IMR-90 (cell line): Measurements from ENCODE around the gene RNU1-3. TPM values are rescaled to one million over a fixed set of nuclear protein-coding genes. Genes with fewer than 3 reads are reported as not detected.
"Not testable (repeated sequence)": the region's sequence is repeated elsewhere in the genome, so short reads cannot be mapped to it uniquely, and the experiment has no call there.

Source experiments
- ATAC-seq: fragments of 200-7000 bp; cut with Tn5 transposase; 2 replicates; pipeline ENCODE4 v1.9.1; 2020; ENCODE audit warnings: low read depth, mild to moderate bottlenecking, moderate library complexity
- BruUV-seq: library from RNA; stranded (reverse); fragments of 400-500 nt; replicated peaks from 2 replicates; lab custom pipeline; 2021; lab: Mats Ljungman, UMichigan
- CTCF ChIA-PET: fragments of 300-600 bp; formaldehyde crosslinking; extraction: SDS; loops from one replicate; lab custom pipeline; 2021; ENCODE audit warnings: antibody characterized with exemption; lab: Yijun Ruan, JAX
- POLR2A ChIA-PET: fragments of 300-600 bp; sonication (Branson Sonifier 250); formaldehyde crosslinking; loops from one replicate; lab custom pipeline; 2022; ENCODE audit warnings: antibody characterized with exemption; ENCODE audit not compliant: unreplicated experiment; lab: Charles Lee
- DNase-seq: peaks from one replicate; pipeline ENCODE4 v3.0.0; 2013
- H2AFZ ChIP-seq: replicated peaks from 2 replicates; pipeline ENCODE3; 2013; ENCODE audit warnings: low read length, mild to moderate bottlenecking; ENCODE audit not compliant: poor library complexity
- H2AK5ac ChIP-seq: 2 replicates; pipeline ENCODE4 v1.6.1; 2013; ENCODE audit warnings: low read depth, low read length, inconsistent platforms
- H2AK9ac ChIP-seq: replicated peaks from 2 replicates; pipeline ENCODE3; 2013; ENCODE audit warnings: mild to moderate bottlenecking, low read depth, low read length, moderate library complexity; ENCODE audit not compliant: poor library complexity
- H2BK120ac ChIP-seq: 2 replicates; pipeline ENCODE4 v1.6.1; 2013; ENCODE audit warnings: low read depth, low read length, inconsistent platforms
- H2BK15ac ChIP-seq: 3 replicates; pipeline ENCODE4 v1.6.1; 2013; ENCODE audit warnings: low read depth, low read length, inconsistent platforms
- H2BK20ac ChIP-seq: 2 replicates; pipeline ENCODE4 v1.6.1; 2013; ENCODE audit warnings: low read depth, mild to moderate bottlenecking, inconsistent platforms, low read length, moderate library complexity
- H2BK5ac ChIP-seq: 2 replicates; pipeline ENCODE4 v1.6.1; 2013; ENCODE audit warnings: mild to moderate bottlenecking, low read depth, low read length, inconsistent platforms; ENCODE audit not compliant: poor library complexity, severe bottlenecking
- H3K14ac ChIP-seq: replicated peaks from 2 replicates; pipeline ENCODE4 v1.6.1; 2013; ENCODE audit warnings: low read depth, low read length, inconsistent platforms
- H3K18ac ChIP-seq: 2 replicates; pipeline ENCODE4 v1.6.1; 2013; ENCODE audit warnings: low read depth, low read length, control low read depth
- H3K23ac ChIP-seq: 2 replicates; pipeline ENCODE4 v1.6.1; 2013; ENCODE audit warnings: low read depth, low read length, inconsistent platforms
- H3K27ac ChIP-seq: 2 replicates; pipeline ENCODE4 v1.5.1; 2013; ENCODE audit warnings: mild to moderate bottlenecking, control low read depth, low read length; ENCODE audit not compliant: insufficient read depth
- H3K27me3 ChIP-seq: 2 replicates; pipeline ENCODE4 v1.6.1; 2013; ENCODE audit warnings: low read length; ENCODE audit not compliant: control insufficient read depth, insufficient read depth
- H3K36me3 ChIP-seq: 2 replicates; pipeline ENCODE4 v1.6.1; 2013; ENCODE audit warnings: low read length, mixed read lengths; ENCODE audit not compliant: control insufficient read depth, insufficient read depth
- H3K4ac ChIP-seq: 2 replicates; pipeline ENCODE4 v1.6.1; 2013; ENCODE audit warnings: low read depth, low read length, inconsistent platforms
- H3K4me1 ChIP-seq: 2 replicates; pipeline ENCODE4 v1.6.1; 2013; ENCODE audit warnings: low read length, mixed read lengths; ENCODE audit not compliant: control insufficient read depth, insufficient read depth
- H3K4me2 ChIP-seq: 2 replicates; pipeline ENCODE4 v1.6.1; 2013; ENCODE audit warnings: low read depth, mild to moderate bottlenecking, control low read depth, low read length, moderate library complexity
- H3K4me3 ChIP-seq: 2 replicates; pipeline ENCODE4 v1.5.1; 2013; ENCODE audit warnings: low read depth, mild to moderate bottlenecking, control low read depth, low read length, moderate library complexity; ENCODE audit not compliant: insufficient read depth
- H3K56ac ChIP-seq: 2 replicates; pipeline ENCODE4 v1.6.1; 2013; ENCODE audit warnings: low read length, inconsistent platforms; ENCODE audit not compliant: insufficient read depth; ENCODE audit errors: extremely low read depth
- H3K79me1 ChIP-seq, 2 experiments: 2 replicates each; pipeline ENCODE4 v1.6.1; 2013; ENCODE audit warnings: low read length in 2 of 2, inconsistent platforms in 1 of 2, low read depth in 1 of 2
- H3K9ac ChIP-seq: 2 replicates; pipeline ENCODE4 v1.6.1; 2013; ENCODE audit warnings: low read depth, low read length, control low read depth
- H3K9me1 ChIP-seq: 2 replicates; pipeline ENCODE4 v1.6.1; 2013; ENCODE audit warnings: low read length, inconsistent platforms; ENCODE audit not compliant: insufficient read depth
- H3K9me3 ChIP-seq: 2 replicates; pipeline ENCODE4 v1.6.1; 2013; ENCODE audit warnings: low read length; ENCODE audit not compliant: control insufficient read depth, insufficient read depth
- H4K20me1 ChIP-seq: 2 replicates; pipeline ENCODE4 v1.6.1; 2013; ENCODE audit warnings: low read length, inconsistent platforms; ENCODE audit not compliant: insufficient read depth
- H4K5ac ChIP-seq: 2 replicates; pipeline ENCODE4 v1.6.1; 2013; ENCODE audit warnings: mild to moderate bottlenecking, low read depth, low read length, control low read depth
- H4K8ac ChIP-seq, 2 experiments: 2 replicates each; pipeline ENCODE4 v1.6.1; 2013; ENCODE audit warnings: low read depth in 2 of 2, low read length in 2 of 2, control low read depth in 1 of 2, inconsistent platforms in 1 of 2
- H4K91ac ChIP-seq: 2 replicates; pipeline ENCODE4 v1.6.1; 2013; ENCODE audit warnings: low read depth, low read length, inconsistent platforms; ENCODE audit not compliant: insufficient read depth
- WGBS, 2 experiments: methylation state at CpG; one replicate each; pipeline versions ENCODE4 v1.1.5 to v1.1.7; 2013; ENCODE audit warnings: missing lambda C conversion rate in 2 of 2; ENCODE audit not compliant: insufficient read length in 1 of 2; ENCODE audit errors: extremely low coverage in 2 of 2; 5-methylcytosine and 5-hydroxymethylcytosine counted together
- dilution Hi-C: fragments of 300-500 bp; cut with HindIII; formaldehyde crosslinking; loops from one replicate; pipeline ENCODE4 v1.14.3; 2018; ENCODE audit warnings: low sequenced_read_pairs; ENCODE audit not compliant: unreplicated experiment
- in situ Hi-C: fragments of 300-500 bp; cut with MboI; formaldehyde crosslinking; loops from 3 replicates; pipeline ENCODE4 v1.14.3; 2019; ENCODE audit warnings: low sequenced_read_pairs, inconsistent platforms, mixed read lengths
- intact Hi-C: fragments of 100-400 bp; cut with micrococcal nuclease; formaldehyde crosslinking; loops from 2 replicates; pipeline ENCODE4 v1.10.0; 2022
- polyA plus RNA-seq, 3 experiments: library from polyadenylated mRNA; depleted of rRNA; stranded (reverse); fragments of >200 nt; gene quantifications; 2 replicates each; pipeline ENCODE4 v1.2.3, GENCODE V29; 2012; ENCODE audit warnings: low replicate concordance in 1 of 3
- total RNA-seq: library from RNA; depleted of rRNA; stranded (reverse); fragments of >200 nt; gene quantifications from 2 replicates; pipeline ENCODE4 v1.2.3, GENCODE V29; 2012

Gene RNU1-3
- total and polyA plus RNA-seq, 2 of the 4 experiments (the other 2 are of a cell fraction), result under 0.01 TPM; not detected in 1

DNA sequence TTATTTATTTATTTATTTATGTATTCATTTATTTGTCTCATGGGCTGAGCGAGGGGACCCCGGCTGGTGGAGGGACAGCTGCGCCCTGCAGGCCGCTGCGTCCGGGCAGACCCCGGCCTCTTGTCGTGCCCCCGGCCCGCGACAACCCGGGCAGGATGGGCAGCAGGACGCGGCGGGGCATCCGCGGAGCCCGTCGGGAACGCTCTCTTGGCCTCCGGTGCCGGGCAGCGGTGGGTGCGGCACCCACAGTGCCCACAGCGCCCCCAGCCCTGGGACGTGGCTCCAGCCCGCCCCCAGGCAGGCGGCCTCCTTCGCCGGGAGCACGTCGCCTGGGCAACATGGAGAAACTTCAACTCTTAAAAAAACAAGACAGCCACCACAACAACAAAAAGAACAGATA lies 8.5 kb downstream of the RNU1-3 start:
- H3K9me3 ChIP-seq, H3K9ac ChIP-seq, in situ Hi-C loops, H2BK5ac ChIP-seq, H3K4me2 ChIP-seq, H2BK120ac ChIP-seq, H3K56ac ChIP-seq, H2BK15ac ChIP-seq, H3K18ac ChIP-seq, dilution Hi-C loops, H3K23ac ChIP-seq, ATAC-seq, H3K27ac ChIP-seq, H3K4me3 ChIP-seq, H4K20me1 ChIP-seq, CTCF ChIA-PET, H3K36me3 ChIP-seq, H3K79me1 ChIP-seq, H4K5ac ChIP-seq, DNase-seq, H2AK9ac ChIP-seq, H2AFZ ChIP-seq, H3K4ac ChIP-seq, BruUV-seq, H4K8ac ChIP-seq, H3K27me3 ChIP-seq, intact Hi-C loops, H3K4me1 ChIP-seq, H4K91ac ChIP-seq, POLR2A ChIA-PET, H2AK5ac ChIP-seq, H2BK20ac ChIP-seq, H3K14ac ChIP-seq, H3K9me1 ChIP-seq: not testable (repeated sequence)
- no CpG with 5 or more reads among the region's 32 CpGs for WGBS, 2 experiments

DNA sequence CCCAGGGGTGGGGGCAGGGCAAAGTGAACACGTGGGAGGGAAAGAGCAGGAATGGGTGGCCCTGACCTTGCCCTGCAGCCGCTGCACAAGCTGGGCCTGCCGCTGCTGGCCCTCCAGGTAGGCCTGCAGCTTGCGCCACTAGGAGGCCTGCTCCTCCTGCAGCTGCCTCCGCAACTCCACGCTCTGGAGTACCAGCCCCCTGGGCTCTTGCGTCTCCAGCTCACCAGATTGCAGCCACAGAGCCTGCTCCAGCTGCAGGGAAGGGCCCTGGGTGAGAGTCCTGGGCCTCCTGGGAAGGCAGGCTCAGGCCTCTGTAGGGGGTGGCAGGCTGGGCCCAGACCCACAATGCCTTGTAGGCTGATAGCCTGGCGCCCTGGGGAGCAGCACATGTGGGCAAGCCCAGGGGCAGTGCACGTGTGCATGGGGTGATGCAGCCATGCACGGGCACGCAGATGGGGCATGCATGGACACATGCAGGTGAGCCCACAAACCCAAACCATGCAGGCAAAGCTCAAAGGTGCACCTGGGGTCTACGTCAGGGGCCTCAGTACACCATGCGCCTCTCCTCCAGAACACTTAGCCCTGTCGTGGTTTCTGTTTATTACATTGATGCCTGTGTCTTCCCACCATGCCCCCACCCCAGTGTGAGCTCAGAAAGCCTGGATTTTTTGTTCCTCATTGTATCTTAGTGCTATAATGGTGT lies 9.6 kb downstream of the RNU1-3 start:
- H3K9me3 ChIP-seq, H3K4me3 ChIP-seq, H3K27ac ChIP-seq, H2AFZ ChIP-seq, CTCF ChIA-PET, H4K5ac ChIP-seq, H2BK120ac ChIP-seq, H2BK15ac ChIP-seq, in situ Hi-C loops, H3K56ac ChIP-seq, ATAC-seq, H3K27me3 ChIP-seq, H3K4me2 ChIP-seq, H3K18ac ChIP-seq, BruUV-seq, H2AK9ac ChIP-seq, H4K91ac ChIP-seq, H3K14ac ChIP-seq, H2BK20ac ChIP-seq, H3K9ac ChIP-seq, H3K9me1 ChIP-seq, H3K23ac ChIP-seq, H3K4ac ChIP-seq, H2AK5ac ChIP-seq, dilution Hi-C loops, H3K4me1 ChIP-seq, POLR2A ChIA-PET, intact Hi-C loops, H4K20me1 ChIP-seq, H4K8ac ChIP-seq, H2BK5ac ChIP-seq, DNase-seq, H3K36me3 ChIP-seq, H3K79me1 ChIP-seq: not testable (repeated sequence)
- WGBS, 2 experiments, result no CpG with 5 or more reads among the region's 14 CpGs
